HEK293T (cell line): ENCODE measurements around the gene GORASP2.

ENCODE experiments used
- BHLHE40 ChIP-seq: fragments of 450-650 bp; IDR thresholded peaks from 2 replicates; pipeline ENCODE4 v1.6.1; 2016; ENCODE audit warnings: mild to moderate bottlenecking, moderate library complexity, borderline replicate concordance
- FOXA1 ChIP-seq: fragments of 450-650 bp; IDR thresholded peaks from 2 replicates; pipeline ENCODE4 v1.6.1; 2016; ENCODE audit warnings: mild to moderate bottlenecking
- FOXK2 ChIP-seq: fragments of 450-650 bp; IDR thresholded peaks from 2 replicates; pipeline ENCODE4 v1.6.1; 2016; ENCODE audit warnings: mild to moderate bottlenecking
- HDGF ChIP-seq: fragments of 450-650 bp; IDR thresholded peaks from 2 replicates; pipeline ENCODE4 v1.6.1; 2017; ENCODE audit warnings: antibody characterized with exemption, borderline replicate concordance
- PKNOX1 ChIP-seq: fragments of 450-650 bp; IDR thresholded peaks from 2 replicates; pipeline ENCODE4 v1.6.1; 2016
- SUZ12 ChIP-seq: fragments of 450-650 bp; IDR thresholded peaks from 2 replicates; pipeline ENCODE4 v1.6.1; 2016; ENCODE audit warnings: mild to moderate bottlenecking

- no peak for TF ChIP-seq PKNOX1
- no peak for TF ChIP-seq BHLHE40
- no peak for TF ChIP-seq FOXA1
- TF ChIP-seq FOXK2, result no peak
- no peak for TF ChIP-seq HDGF
- TF ChIP-seq SUZ12, result no peak
Observed at GRCh38 chr2:170923799-170924198, 5.3 kb upstream of the GORASP2 start.
